Stimulated activated naive CD8-positive, alpha-beta T cell treated with anti-CD3 and anti-CD28 coated beads, Interleukin-15, Interleukin-2, amounts not matched to agents 100 ng/mL and 50 ng/mL, for 24 hours (primary cell): ENCODE data around the gene ZFHX3.

Source experiments
- H3K27ac Mint-ChIP-seq: one replicate; pipeline ENCODE4 v1.8.0; 2021; ENCODE audit warnings: mild to moderate bottlenecking, mixed read lengths
- H3K27me3 Mint-ChIP-seq: one replicate; pipeline ENCODE4 v1.8.0; 2021; ENCODE audit warnings: mixed read lengths
- H3K36me3 Mint-ChIP-seq: one replicate; pipeline ENCODE4 v1.8.0; 2021; ENCODE audit warnings: low read depth, mixed read lengths
- H3K4me1 Mint-ChIP-seq: one replicate; pipeline ENCODE4 v1.8.0; 2021; ENCODE audit warnings: low read depth, mixed read lengths
- H3K4me3 Mint-ChIP-seq: one replicate; pipeline ENCODE4 v1.8.0; 2021; ENCODE audit warnings: mild to moderate bottlenecking, mixed read lengths
- H3K9me3 Mint-ChIP-seq: one replicate; pipeline ENCODE4 v1.8.0; 2021; ENCODE audit warnings: mixed read lengths

Gene ZFHX3

DNA sequence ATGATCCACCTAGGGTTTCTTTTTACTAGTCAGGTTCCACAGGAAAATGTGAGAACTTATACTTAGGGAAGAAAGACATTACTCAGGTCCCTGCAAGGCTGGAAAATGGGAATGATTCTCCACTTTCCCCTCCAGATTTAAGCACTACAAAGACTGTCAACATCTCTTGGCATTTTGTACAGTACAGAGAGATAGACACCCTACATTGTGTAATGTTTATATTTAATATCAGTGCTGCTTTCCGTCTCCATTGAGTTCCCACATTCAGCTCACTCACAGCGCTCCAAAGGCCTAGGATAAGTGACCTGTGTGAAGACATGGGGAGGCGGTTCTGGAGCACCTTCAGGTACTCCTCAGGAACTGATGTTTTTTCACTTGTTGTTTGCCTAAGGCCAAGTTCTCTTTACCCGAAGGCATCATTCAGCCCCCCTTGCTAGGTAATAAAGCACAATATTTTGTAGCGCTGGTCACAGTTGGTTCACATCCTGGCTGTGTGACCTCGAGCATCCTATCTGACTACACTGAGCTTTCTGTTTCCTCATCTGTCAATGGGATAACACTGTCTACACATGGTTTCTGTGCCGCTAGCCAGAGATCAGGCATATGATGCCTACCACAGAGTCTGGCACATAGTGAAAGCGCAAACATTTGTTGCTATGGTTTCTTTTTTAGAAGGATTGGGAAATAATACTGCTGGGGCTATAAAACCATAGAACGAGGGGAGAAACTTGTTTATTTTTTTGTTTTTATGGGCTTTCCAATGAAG, 226.6 kb downstream of the ZFHX3 start:
- Mint-ChIP-seq H3K4me3 (no peak overlapping the region), H3K27ac (no peak overlapping the region), H3K9me3 (no peaks in the 10 kb centered on the region), H3K4me1 (no peaks in the 10 kb centered on the region), H3K27me3 (peaks cover 8% of the 10 kb centered on the region), H3K36me3 (no peaks in the 10 kb centered on the region)

DNA sequence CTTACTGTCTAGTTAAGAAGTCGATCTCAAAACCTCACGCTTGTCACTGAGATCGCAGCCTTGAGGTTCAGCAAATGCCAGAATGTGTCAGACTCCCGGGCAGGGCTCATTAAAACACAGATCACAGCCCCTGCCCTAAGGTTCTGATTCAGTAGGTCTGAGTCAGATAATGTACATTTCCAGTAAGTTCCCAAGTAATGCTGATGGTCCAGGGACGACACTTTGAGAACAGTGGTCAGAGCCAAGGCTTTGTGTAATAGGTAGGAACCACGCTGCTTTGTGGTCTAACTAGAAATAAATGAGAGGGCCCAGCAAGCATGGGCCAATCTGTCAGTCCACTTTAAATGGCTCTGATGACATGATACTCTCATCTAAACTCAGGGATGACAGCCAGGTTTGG, 228.6 kb downstream of the ZFHX3 start:
- no peak overlapping the region for H3K4me3 Mint-ChIP-seq
- no peak overlapping the region for H3K27ac Mint-ChIP-seq

DNA sequence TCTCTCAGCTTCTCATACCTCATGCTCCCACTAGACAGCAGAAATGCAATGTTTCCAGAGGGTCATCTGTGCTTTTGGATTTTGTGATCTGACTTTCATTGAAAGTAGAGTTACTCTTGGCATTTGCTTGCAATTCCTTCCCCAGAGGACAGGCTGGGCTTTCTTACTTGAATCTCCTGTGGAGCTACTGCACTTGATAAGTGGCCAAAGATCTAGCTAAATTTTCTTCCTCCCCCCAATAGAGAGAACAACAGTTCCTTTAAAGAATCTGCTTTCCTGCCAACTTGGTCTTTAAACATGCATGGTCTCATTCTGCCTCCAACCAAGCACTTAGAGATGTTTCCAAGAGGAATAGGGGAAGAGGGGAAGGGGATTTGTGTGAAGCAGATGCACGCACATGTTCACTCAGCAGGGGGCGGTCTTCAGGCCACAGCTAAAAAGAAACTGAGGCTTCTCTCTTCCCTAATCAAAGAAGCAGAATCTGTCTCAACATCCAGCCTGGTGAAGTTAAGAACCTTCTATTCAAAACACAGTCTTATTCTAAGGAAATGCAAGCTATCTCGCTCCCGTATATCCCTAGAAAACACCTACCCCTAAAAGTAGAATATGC, 229.6 kb downstream of the ZFHX3 start:
- Mint-ChIP-seq H3K4me3 (no peak overlapping the region), H3K4me1 (peaks cover 4% of the 10 kb centered on the region), H3K27ac (no peak overlapping the region), H3K36me3 (no peaks in the 10 kb centered on the region), H3K27me3 (peaks cover 8% of the 10 kb centered on the region), H3K9me3 (no peaks in the 10 kb centered on the region)

More for the DNA sequence above, 228.6 kb downstream of the ZFHX3 start:
- H3K4me1 Mint-ChIP-seq, result peaks cover 4% of the 10 kb centered on the region
- H3K27me3 Mint-ChIP-seq, result peaks cover 8% of the 10 kb centered on the region
- no peaks in the 10 kb centered on the region for H3K9me3 Mint-ChIP-seq
- H3K36me3 Mint-ChIP-seq, result no peaks in the 10 kb centered on the region

DNA sequence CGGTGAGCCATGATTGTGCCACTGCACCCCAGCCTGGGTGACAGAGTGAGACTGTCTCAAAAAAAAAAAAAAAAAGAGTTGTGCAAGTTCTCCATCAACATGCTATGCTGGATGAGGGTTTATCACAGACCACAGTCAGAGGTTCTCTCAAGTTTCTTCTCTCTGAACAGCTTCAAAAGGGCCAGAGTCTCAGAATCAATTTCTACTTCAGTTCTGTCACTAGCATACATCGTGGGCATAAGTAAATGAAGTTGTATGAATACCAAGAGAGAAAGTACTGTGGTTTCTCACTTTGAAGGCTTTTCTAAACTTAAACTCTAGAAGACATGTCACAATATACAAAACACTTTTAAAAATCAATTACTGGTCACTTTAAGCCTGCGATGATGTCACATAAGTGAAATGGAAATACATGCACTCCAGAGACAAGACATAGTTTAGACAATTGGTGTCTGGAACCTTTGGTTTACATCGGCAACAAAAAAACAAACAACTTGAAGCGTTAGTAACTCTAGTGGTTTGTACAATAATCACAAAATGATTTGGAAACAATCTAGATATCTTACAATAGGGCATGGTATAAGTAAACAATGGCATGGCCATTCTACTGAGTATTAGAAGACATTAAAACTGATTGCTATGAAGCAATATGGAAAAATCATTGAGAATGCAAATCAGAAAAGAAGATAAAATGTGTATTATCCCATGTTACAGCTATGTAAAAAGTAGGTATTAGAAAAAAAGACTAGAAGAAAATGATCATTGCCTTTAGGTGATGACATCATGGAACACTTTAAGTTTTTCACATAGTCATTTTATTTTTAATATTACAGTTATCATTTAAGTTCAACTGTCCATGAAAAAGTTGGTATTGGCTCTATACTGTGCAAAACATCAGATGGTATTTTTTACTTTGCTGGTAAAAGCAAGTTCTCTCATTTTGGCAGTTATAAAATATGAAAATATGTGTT, 232.3 kb downstream of the ZFHX3 start:
- Mint-ChIP-seq H3K9me3 (no peaks in the 10 kb centered on the region), H3K36me3 (no peaks in the 10 kb centered on the region), H3K4me1 (peaks cover 4% of the 10 kb centered on the region), H3K27ac (no peak overlapping the region), H3K4me3 (no peak overlapping the region), H3K27me3 (peaks cover 8% of the 10 kb centered on the region)

DNA sequence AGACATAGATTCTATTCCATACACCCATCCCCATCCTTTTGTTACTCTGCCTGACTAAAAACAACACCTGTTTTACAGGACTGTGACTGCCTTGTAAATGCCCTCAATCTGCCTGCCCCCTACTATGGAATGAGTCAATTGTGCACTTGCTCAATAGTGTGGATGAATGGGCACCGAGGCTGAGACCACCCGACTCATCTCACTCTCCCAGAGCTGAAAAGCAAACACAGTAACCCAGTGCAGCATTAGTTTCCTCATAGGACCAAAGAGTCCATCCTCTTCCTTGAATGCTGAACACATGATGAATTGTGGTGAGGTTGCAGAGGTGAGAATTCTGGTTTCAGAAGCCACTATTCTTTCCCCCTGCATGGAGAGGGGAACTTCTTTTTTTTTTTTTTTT, 233.7 kb downstream of the ZFHX3 start:
- Mint-ChIP-seq H3K27ac (no peak overlapping the region), H3K4me1 (peaks cover 4% of the 10 kb centered on the region), H3K36me3 (no peaks in the 10 kb centered on the region), H3K27me3 (peaks cover 8% of the 10 kb centered on the region), H3K4me3 (no peak overlapping the region), H3K9me3 (no peaks in the 10 kb centered on the region)

DNA sequence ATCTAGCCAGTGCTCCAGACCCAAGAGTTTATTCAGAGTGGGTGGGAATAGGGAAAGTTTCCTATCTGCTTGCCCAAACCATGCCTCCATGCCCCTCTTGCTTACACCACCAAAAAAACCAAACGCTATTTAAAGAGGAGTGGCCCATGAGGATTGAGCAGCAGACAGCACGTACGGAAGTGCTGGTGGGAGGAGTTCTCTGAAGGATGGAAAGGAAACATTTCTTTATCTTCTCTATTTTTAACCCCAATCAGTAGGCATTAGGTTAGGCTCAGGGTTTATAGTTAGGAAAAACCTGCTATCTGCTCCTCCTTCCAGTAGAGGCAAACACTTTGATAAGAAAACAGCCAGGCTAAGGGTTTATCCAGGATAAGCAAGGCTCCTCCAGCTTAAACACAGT, 235.3 kb downstream of the ZFHX3 start:
- no peak overlapping the region for H3K4me3 Mint-ChIP-seq
- peaks cover 4% of the 10 kb centered on the region for H3K4me1 Mint-ChIP-seq
- H3K9me3 Mint-ChIP-seq, result no peaks in the 10 kb centered on the region
- no peak overlapping the region for H3K27ac Mint-ChIP-seq
- H3K36me3 Mint-ChIP-seq, result no peaks in the 10 kb centered on the region
- H3K27me3 Mint-ChIP-seq, result peaks cover under 1% of the 10 kb centered on the region

DNA sequence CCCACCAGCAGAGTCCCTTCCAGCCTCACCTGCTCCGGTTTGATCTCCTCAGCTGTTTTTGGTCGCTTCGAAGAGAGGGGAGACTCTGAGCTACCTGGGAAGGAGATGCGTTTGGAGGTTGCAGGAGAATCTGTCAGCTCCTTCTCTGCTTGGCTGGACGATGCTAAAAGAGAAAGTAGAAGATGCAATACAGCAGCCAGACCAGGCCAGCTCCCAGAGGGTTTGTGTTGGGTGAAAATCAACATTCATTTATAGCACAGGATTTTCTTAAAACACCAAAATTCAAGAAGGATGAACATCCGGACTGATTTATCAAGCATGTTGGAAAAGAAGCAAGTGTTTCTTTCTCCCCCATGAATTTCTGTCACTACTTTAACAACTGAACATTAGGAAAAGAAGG, 236.1 kb downstream of the ZFHX3 start:
- Mint-ChIP-seq H3K36me3 (no peaks in the 10 kb centered on the region), H3K4me1 (peaks cover 4% of the 10 kb centered on the region), H3K9me3 (no peaks in the 10 kb centered on the region), H3K27me3 (no peaks in the 10 kb centered on the region), H3K27ac (no peak overlapping the region), H3K4me3 (no peak overlapping the region)

DNA sequence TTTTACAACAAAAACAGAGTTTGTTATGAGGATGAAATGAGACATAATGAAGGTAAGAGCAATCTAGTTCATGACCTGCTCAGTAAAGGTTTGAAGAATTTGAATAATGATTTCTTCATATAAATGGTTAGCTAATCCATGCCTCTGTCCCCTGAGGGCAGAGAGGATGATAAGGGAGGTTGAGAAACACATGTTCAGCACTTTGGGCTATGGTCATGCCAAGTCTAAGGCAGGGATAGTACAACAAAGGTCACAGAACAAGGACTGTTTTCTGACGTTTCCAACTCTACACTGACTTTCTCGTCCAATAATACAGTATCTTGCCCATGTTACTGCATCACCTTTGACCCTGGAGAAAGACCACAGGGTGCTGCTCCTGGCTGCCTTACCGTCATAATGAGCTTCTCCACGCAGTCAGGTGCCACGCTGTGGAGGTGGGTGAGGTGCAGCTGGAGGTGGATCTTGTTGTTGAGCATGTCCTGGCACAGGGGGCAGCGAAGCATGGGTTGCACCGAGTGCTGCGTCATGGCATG, 236.7 kb downstream of the ZFHX3 start:
- H3K4me3 Mint-ChIP-seq, result no peak overlapping the region
- H3K36me3 Mint-ChIP-seq, result no peaks in the 10 kb centered on the region
- no peaks in the 10 kb centered on the region for H3K9me3 Mint-ChIP-seq
- H3K4me1 Mint-ChIP-seq, result peaks cover 4% of the 10 kb centered on the region
- H3K27me3 Mint-ChIP-seq, result no peaks in the 10 kb centered on the region
- H3K27ac Mint-ChIP-seq, result no peak overlapping the region

DNA sequence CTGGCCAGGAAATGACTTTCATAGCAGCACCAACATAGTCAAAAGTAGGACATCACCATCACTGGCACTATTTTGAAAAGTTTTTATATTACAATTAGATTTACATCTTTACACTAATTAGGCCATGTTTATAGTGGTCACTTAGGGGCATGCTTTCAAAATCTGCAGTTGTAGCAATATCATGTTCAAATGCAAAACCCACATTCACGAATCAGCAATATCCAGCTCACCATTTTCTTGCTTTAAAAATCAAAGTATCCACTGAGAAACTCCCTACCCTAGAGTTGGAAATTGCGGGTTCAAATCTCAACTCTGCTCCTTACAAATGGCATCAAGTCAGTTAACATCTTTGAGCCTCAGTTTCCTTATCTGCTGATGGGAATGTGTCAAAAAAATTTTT, 237.4 kb downstream of the ZFHX3 start:
- H3K4me3 Mint-ChIP-seq, result no peak overlapping the region
- H3K27ac Mint-ChIP-seq, result no peak overlapping the region
- H3K4me1 Mint-ChIP-seq, result no peaks in the 10 kb centered on the region
- no peaks in the 10 kb centered on the region for H3K36me3 Mint-ChIP-seq
- H3K27me3 Mint-ChIP-seq, result no peaks in the 10 kb centered on the region
- no peaks in the 10 kb centered on the region for H3K9me3 Mint-ChIP-seq

DNA sequence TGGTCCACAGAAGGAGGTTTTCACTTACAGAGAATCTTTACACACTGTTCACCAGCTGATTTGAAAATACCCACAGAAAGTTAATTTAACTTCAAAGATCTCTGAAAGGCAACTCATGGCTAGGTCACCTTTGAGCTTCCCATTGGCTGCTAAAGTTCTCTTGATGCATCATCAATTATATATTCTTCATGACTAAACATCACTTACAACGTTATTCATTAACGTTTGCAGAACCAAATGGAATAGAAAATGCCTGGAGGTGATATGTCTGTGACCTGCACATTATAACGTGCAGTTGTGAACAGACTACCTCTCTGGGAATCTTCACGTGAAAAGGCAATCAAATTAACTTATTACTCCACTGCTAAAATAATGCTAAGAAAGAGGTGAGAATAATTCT, 238.5 kb downstream of the ZFHX3 start:
- no peak overlapping the region for H3K27ac Mint-ChIP-seq
- H3K36me3 Mint-ChIP-seq, result no peaks in the 10 kb centered on the region
- H3K9me3 Mint-ChIP-seq, result no peaks in the 10 kb centered on the region
- H3K4me3 Mint-ChIP-seq, result no peak overlapping the region
- no peaks in the 10 kb centered on the region for H3K27me3 Mint-ChIP-seq
- no peaks in the 10 kb centered on the region for H3K4me1 Mint-ChIP-seq

DNA sequence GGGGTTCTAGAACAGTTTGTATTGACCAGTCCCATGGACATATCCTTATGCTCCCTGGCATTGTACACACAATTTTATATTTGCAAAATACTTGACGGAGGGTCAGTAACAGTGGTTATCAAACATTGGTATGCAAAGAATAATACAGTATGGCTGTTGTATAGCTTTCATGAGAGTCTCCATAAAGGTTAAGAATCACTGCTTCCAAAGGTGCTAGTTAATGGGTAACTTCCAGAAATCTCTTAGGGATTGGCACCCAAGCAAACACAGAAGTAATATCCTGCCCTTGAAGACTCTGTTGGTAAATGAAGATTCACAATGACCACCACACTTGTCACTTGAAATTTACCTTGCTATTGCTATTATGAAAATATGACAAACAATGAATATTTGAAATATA, 239.2 kb downstream of the ZFHX3 start:
- Mint-ChIP-seq H3K9me3 (no peaks in the 10 kb centered on the region), H3K27me3 (no peaks in the 10 kb centered on the region), H3K27ac (no peak overlapping the region), H3K4me3 (no peak overlapping the region), H3K4me1 (no peaks in the 10 kb centered on the region), H3K36me3 (no peaks in the 10 kb centered on the region)

DNA sequence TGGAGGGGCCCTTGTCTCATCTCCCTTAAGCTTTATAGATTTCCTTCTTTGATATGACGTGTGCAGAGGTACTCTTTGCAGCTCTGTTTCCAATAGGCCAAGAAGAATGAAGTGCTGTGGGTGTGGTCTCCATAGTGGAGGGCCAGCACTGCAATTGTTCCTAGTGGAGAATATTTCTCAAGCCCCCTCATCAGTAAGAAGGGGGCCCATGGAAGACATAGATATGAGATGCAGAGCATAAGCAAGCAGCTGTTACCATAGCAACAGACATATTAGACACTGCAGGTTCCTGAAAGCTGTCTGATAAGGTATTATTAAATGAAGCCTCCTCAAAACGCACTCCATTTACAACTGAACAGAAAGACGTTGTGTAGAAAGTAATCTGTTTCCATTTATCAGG, 240.7 kb downstream of the ZFHX3 start:
- H3K36me3 Mint-ChIP-seq, result no peaks in the 10 kb centered on the region
- no peaks in the 10 kb centered on the region for H3K4me1 Mint-ChIP-seq
- H3K27me3 Mint-ChIP-seq, result no peaks in the 10 kb centered on the region
- H3K27ac Mint-ChIP-seq, result no peak overlapping the region
- H3K9me3 Mint-ChIP-seq, result no peaks in the 10 kb centered on the region
- no peak overlapping the region for H3K4me3 Mint-ChIP-seq

DNA sequence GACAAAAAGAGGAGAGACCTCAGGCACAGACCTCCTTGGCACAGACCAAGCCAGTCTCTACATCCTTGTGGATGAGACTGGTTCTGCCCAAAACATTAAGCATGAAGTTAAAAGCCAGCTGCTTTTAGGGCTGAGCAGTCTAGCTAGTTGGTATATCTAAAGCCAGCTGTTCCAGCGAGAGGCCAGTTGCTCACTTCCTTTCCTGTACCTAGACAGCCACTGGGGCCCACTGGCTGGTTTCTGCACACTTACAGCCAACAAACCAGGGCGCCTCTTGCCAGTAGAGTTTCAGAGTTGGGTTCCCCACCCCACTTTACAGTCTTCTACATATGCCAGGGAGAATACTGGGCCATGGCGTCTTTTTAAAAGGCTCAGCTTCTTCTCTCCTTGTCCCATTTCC, 242.4 kb downstream of the ZFHX3 start:
- no peak overlapping the region for H3K4me3 Mint-ChIP-seq
- no peaks in the 10 kb centered on the region for H3K9me3 Mint-ChIP-seq
- no peaks in the 10 kb centered on the region for H3K27me3 Mint-ChIP-seq
- no peaks in the 10 kb centered on the region for H3K36me3 Mint-ChIP-seq
- H3K27ac Mint-ChIP-seq, result no peak overlapping the region
- no peaks in the 10 kb centered on the region for H3K4me1 Mint-ChIP-seq

DNA sequence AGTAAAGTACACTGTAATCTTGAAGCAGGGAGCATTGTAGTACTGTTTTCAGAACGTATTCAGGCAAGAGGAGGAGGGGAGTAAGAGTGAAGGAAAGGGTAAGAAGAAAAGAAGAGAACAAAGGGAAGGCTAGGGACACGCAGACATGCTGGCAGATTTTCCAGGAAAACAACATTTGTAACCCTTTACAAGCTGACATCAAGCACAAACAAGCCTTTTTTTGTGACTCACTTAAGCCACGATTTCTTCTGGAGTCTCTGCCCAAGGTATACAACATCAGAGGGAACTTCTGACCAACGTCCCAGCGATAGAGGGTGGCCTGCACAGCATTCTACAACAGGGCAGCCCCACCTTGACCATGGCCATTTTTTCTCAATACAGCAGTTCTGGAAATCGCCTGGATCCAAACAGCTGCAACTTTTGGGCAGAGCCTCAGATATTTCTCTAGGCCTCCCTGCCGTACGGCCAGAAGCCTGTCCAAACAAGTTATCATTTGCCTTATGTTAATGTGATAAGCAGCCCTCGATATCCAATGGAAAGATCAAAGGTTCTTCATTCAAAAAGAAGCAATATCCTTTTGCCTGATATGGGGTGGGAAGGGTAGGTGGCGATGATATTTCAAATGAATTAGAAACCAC, 247.3 kb downstream of the ZFHX3 start:
- peaks cover 7% of the 10 kb centered on the region for H3K36me3 Mint-ChIP-seq
- H3K4me3 Mint-ChIP-seq, result no peak overlapping the region
- no peaks in the 10 kb centered on the region for H3K4me1 Mint-ChIP-seq
- H3K27ac Mint-ChIP-seq, result no peak overlapping the region
- H3K27me3 Mint-ChIP-seq, result no peaks in the 10 kb centered on the region
- no peaks in the 10 kb centered on the region for H3K9me3 Mint-ChIP-seq
